Globus pallidus (tissue), 1 donor: Measurements from ENCODE around the gene KCNJ9.
"Not testable (repeated sequence)": the region's sequence is repeated elsewhere in the genome, so short reads cannot be mapped to it uniquely, and the experiment has no call there.

Experiments used
- DNase-seq: peaks from one replicate; pipeline ENCODE4 v3.0.0-alpha.2; 2015; ENCODE audit warnings: low spot score

The KCNJ9 gene

GRCh38 chr1:160103658-160104408 is 22.5 kb downstream of the KCNJ9 start:
- DNase-seq = peak; percentile 85

DNA sequence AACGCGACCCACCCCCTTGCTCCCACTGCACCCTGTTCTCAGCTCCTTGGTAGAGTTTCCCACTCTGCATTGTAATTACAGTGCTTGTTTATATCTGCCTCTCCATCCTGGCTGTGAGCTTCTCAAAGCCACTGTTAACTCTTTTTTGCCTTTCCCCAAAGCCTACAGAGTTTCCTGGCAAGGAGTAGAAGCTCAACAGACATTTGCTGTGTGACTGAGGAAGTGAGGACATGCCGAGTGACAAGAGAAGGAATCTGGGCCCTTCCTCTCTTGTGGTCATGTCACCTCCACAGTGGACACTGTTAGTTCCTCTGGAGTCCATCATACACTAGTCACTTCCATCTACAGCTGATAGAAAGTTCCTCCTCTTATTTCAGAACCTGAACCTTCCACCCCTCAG is 23.1 kb downstream of the KCNJ9 start:
- no peak for DNase-seq

DNA sequence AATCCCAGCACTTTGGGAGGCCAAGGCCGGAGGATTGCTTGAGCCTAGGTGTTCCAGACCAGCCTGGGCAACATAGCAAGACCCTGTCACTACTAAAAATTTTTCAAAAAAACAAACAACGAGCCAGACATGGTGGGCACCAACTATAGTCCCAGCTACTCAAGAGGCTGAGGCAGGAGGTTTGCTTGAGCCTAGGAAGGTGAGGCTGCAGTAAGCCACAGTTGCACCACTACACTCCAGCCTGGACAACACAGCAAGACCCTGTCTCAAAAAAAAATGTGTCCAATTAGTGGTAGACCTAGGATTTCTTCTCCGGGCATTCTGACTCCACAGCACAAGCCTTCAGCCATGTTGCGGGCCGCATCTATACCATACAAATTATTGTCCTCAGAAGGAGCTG is 23.8 kb downstream of the KCNJ9 start:
- DNase-seq = no peak

DNA sequence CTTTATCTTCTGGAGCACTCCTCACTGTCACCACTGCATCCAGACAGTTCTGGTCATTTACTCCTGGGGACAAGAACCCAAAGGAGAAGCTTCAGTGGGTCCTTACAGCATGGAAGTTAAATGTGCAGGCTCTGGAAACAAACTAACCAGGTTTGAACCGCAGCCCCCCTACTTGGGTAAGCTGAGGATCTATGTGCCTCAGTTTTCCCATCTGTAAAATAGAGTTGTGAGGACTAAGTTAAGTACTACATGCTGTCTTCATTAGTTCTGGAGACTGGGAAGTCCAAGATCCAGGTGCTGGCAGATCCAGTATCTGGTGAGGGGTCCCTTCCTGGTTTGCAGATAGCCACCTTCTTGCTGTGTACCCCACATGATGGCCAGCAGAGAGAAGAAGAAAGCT is 26.2 kb downstream of the KCNJ9 start:
- DNase-seq = no peak

DNA sequence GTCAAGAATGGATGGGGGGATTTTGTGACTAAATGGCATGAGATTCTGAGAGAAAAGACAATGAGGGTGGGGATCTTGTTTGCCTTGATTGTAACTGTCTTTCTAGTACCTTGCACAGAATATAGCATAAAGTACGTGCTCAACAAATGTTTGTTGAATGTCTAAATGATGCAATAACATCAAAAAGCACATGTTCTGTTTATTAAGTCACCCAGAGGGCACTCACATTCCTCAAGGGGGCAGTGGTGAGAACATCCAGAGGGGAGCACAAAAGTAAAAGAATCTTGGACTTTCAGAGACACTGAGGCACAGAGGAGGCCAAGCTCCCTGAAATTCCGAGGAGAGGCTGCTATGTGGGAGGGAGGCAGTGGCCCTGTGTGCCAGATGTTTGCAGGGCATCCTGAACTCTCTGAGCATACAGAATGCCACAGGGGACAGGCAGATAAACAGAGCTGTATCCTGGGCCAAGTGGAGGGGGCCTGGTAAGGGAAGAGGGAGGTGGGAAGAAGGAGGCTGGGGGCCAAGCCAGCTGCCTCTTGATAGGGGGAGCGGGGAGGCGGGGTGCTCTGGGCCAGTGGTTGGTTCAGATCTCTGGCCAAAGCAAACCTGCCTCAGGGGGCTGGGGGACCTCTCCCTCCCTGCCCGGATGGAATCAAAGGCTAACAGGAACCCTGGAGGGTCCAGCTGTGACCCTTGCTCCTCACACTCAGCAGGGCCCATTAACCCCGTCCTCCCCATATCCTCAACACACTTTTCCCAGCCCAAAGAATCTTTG is 27.7 kb downstream of the KCNJ9 start:
- DNase-seq = peak; percentile 48

- no peak for DNase-seq
Observed at GRCh38 chr1:160109686-160110085, 28.3 kb downstream of the KCNJ9 start.

GRCh38 chr1:160111462-160111861 is 30.1 kb downstream of the KCNJ9 start:
- not testable (repeated sequence) for DNase-seq

GRCh38 chr1:160112357-160112756 is 31.0 kb downstream of the KCNJ9 start:
- DNase-seq = peak; percentile 31

GRCh38 chr1:160113407-160113806 is 32.1 kb downstream of the KCNJ9 start:
- DNase-seq = no peak

DNA sequence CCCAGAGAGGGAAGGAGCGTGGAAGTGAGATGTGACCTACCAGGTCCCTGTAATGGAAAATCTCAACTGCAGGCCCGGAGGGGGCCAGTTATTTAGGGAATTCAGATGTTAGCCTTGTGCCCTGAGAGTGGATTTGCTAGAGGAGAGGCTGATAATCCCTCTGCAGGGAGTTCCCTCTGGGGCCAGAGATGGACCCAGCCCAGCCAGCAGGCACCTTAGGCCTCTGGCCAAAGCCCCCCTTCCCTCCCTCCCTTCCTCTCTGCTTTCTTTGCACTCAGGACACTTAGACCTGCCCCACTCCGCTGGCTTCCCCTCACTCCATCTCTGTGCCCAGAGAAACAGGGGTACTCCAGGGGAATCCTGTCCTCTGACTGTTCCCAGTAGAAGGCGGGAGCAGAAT is 32.7 kb downstream of the KCNJ9 start:
- peak; percentile 54 for DNase-seq

DNA sequence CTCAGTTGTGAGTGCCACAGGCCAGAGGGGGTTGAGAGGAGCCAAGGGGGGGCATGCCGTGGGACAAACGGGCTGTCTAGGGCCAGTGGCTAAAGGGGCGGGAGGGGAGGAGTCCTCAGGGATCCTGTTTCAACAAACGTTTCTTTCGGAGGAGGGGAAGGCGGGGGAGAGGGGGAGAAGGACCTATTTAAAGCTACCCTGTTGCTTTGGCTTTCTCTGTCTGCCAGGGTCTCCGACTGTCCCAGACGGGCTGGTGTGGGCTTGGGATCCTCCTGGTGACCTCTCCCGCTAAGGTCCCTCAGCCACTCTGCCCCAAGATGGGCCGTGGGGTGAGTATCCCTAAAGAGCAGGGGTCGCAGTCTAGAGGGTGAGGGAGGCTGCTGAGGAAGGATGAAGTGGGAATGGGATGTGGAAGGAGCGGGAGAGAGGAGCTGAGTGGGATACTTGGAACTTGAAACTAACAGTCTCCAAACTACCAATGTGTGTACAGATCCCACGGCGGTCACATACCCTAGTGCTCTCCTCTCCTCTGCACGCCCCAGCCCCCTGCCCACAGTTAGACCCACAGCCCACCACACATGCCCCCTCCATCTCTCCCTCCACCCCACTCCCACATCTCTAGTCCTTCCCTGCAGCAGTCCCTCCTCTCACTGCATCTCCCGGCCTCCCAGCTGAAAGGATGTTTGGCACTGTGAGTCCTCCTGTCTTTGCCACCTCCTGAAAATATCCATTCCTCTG is 34.4 kb downstream of the KCNJ9 start, which contains the start of gene ATP1A2:
Gene ATP1A2, plus strand, starts transcription at position 215 of the 738 bp plus-strand sequence. Its CDS starts 103 bp downstream, at position 318.
- peak; percentile 41 for DNase-seq

DNA sequence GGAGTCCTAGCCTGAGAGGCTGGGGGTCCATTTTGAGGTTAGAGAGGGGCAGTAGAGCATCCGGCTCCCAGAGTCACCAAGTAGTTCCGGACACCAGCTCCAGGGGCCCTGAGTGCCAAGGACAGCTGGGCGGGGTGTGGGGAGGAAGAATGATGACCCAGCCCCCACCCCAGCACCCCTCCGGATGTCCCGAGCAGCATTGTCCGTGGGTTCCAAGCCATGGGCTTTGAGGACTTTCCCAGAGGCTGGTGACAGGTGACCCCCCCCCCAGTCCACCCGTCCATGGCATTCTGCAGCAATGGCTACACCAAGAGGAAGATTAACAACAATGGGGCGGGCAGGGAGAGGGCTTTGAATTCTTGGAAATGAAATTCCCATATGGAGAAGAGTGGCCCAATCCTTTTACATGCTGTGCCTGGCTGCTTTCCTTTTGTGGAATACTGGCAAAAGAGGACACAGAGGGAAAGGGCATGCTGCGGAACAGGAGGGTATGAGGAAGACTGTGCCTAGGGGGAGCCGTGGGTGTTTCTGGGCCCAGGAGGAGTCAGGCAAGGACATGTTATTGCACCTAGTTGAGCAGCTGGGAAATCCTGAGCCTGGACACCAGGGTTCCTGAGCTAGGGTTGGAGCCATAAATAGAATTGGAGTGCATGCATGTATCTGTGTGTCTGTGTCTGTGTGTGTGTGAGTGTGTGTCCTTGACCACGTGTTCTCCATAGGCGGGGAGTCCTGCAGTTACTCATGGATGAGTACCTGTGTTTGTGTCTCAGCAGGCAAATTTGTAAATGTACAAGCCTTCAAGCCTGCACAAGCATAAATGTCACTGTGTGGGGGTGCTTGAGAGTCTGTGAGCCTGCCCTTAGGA is 35.2 kb downstream of the KCNJ9 start:
- DNase-seq = peak; percentile 26

- DNase-seq = no peak
Observed at GRCh38 chr1:160117300-160117699, 36.0 kb downstream of the KCNJ9 start.

- peak; percentile 86 for DNase-seq
Observed at GRCh38 chr1:160117709-160118183, 36.4 kb downstream of the KCNJ9 start.

GRCh38 chr1:160118928-160119327 is 37.6 kb downstream of the KCNJ9 start:
- no peak for DNase-seq

- no peak for DNase-seq
Observed at GRCh38 chr1:160120797-160121196, 39.5 kb downstream of the KCNJ9 start.

- no peak for DNase-seq
Observed at GRCh38 chr1:160121388-160121787, 40.0 kb downstream of the KCNJ9 start.

GRCh38 chr1:160122978-160123495 is 41.7 kb downstream of the KCNJ9 start:
- no peak for DNase-seq

DNA sequence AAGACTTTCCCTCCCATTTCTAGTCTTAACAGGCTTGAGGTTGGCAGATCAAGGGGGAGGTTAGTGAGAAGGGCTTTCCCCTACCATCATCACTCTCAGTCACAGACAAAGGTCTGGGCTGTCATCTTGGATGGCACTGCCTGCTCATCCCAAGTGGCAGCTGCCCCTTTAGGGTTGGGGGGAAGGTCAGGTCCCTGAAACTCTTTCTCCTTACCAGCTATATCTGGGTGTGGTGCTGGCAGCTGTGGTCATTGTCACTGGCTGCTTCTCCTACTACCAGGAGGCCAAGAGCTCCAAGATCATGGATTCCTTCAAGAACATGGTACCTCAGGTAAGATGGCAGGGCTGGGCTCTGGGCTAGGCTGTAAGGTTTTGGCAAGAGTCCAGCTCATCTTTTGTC is 42.4 kb downstream of the KCNJ9 start:
- DNase-seq = no peak

DNA sequence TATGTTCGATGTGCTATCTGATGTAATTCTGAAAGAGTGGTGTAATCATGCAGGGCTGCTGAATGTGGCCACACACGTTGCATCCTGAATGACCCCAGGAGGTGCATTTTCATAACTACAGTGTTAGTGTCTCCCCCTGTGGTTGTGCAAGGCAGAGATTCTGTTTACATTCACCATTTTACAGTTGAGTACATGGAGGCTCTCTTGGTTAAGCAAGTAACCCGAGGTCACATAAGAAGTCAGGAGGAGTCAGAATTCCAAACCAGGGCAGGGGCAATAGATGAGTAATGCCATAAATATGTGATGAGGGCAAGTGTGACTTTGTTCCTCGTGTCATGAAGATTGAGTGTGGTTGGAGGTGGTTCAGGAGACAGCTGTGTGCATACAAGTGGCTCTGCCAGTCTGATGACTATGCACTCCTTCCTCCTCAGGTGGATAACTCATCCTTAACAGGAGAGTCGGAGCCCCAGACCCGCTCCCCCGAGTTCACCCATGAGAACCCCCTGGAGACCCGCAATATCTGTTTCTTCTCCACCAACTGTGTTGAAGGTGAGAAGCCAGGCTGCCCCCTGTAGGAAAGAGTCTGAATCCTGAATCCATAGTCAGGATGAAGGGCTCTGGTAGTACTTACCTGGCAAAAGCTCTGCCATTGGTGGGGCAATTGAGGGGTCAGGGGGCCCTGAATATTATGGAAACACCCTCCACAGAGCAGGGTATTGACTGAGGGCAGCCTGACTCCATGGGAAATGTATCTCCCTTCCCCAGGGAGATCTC is 43.6 kb downstream of the KCNJ9 start:
- no peak for DNase-seq
